Fibroblast of lung (primary cell): Measurements from ENCODE around the gene SHFL.

ENCODE experiments used
- EZH2 ChIP-seq: IDR thresholded peaks from 2 replicates; pipeline ENCODE4 v1.5.1; 2012; ENCODE audit warnings: low read length, control low read depth, mild to moderate bottlenecking; ENCODE audit errors: missing control alignments
- TF ChIP-seq, protein P1 (sequence below), 2 donors: IDR thresholded peaks in 1 of 2; conservative IDR thresholded peaks in 1 of 2; 1 replicate in 1 of 2; 2 replicates in 1 of 2; pipeline ENCODE4 v1.5.1; 2011 to 2012; ENCODE audit warnings: low read length in 2 of 2, control low read depth in 1 of 2, inconsistent platforms in 1 of 2, low read depth in 1 of 2, mild to moderate bottlenecking in 1 of 2

DNA sequence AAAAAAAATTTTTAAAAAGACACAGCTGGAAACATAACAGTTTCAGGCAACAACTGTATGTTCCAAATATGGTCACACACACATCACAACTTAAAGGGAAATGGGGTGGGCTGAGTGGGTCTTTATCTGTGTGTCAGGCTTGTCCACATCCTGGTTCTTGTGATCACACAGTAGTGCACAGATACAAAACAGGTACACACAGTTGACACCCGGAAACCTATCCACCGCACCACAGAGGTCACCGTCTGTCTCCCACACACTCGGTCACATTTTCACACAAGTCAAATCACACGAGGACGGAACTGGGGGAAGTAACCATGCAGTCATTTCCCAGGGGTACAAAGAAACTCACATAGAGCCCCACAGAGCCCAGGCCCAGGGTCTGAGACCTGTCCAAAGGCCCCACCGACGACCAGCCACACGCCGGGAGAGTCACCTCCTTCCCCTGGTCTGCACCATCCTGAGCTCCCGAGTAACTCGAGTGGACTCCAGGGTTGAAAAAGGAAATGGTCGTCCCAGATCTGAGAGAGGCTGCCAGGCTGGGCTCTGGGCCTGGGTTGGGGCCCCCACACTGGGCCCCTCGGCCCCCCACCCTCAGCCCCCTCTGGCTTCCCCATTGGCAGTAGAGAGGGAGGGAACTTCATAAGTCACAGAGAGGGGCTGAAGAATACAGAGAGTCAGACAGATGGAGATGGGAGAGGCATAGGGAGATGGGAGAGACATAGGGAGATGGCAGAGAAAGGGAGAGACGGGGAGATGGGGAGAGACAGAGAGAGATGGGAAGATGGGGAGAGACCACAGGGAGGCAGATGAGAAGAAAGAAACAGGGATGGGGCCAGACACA, 18.8 kb downstream of the SHFL start:
- TF ChIP-seq, protein P1, sequence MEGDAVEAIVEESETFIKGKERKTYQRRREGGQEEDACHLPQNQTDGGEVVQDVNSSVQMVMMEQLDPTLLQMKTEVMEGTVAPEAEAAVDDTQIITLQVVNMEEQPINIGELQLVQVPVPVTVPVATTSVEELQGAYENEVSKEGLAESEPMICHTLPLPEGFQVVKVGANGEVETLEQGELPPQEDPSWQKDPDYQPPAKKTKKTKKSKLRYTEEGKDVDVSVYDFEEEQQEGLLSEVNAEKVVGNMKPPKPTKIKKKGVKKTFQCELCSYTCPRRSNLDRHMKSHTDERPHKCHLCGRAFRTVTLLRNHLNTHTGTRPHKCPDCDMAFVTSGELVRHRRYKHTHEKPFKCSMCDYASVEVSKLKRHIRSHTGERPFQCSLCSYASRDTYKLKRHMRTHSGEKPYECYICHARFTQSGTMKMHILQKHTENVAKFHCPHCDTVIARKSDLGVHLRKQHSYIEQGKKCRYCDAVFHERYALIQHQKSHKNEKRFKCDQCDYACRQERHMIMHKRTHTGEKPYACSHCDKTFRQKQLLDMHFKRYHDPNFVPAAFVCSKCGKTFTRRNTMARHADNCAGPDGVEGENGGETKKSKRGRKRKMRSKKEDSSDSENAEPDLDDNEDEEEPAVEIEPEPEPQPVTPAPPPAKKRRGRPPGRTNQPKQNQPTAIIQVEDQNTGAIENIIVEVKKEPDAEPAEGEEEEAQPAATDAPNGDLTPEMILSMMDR (conservative IDR thresholded peaks at IDR 0.05 in 1 of 2, IDR thresholded peaks at IDR 0.05 in 1 of 2; ENCODE audit: low read depth in 1 of 2, low read length in 2 of 2): no peak
- no peak for TF ChIP-seq EZH2
